GM18858 (cell line): ENCODE measurements around the gene PGGT1B.
A peak's percentile ranks its signal among the peaks of the same experiment; 100 is the strongest.

Experiments used
- ATAC-seq: cut with Tn5 transposase; IDR thresholded peaks from one replicate; pipeline ENCODE4 v1.9.1; 2021; ENCODE audit not compliant: unreplicated experiment

Gene PGGT1B

GRCh38 chr5:115184770-115185169 lies 77.9 kb downstream of the PGGT1B start:
- no peak for ATAC-seq

- no peak for ATAC-seq
These were observed 80.9 kb downstream of the PGGT1B start for GRCh38 chr5:115181757-115182156.

DNA sequence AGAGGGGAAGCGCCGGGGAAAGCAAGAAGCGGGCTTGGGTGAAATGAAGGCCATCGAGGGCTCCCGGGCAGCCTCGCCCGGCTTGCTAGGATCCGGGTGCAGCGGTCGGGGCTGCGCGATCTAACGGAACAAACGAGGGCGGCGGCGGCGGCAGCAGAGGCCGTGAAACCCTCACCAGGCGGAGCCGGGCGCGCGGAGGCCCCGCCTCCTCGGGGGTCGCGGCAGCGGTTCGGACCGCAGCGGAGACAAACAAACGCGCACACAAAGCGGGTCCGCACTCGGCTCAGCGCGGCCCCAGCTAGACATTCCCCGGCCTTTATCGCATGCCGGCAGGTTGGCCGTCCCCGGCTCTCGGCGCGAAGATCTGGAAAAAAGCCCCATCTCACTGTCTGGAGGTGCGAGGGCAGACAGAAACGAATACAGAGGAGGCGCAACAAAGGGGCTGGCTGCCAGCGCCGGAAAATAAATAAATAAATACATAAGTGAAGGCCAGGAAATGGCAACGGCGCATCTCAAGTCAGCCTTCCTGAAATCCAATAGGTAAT lies 82.4 kb downstream of the PGGT1B start:
- ATAC-seq = peak; percentile 42

DNA sequence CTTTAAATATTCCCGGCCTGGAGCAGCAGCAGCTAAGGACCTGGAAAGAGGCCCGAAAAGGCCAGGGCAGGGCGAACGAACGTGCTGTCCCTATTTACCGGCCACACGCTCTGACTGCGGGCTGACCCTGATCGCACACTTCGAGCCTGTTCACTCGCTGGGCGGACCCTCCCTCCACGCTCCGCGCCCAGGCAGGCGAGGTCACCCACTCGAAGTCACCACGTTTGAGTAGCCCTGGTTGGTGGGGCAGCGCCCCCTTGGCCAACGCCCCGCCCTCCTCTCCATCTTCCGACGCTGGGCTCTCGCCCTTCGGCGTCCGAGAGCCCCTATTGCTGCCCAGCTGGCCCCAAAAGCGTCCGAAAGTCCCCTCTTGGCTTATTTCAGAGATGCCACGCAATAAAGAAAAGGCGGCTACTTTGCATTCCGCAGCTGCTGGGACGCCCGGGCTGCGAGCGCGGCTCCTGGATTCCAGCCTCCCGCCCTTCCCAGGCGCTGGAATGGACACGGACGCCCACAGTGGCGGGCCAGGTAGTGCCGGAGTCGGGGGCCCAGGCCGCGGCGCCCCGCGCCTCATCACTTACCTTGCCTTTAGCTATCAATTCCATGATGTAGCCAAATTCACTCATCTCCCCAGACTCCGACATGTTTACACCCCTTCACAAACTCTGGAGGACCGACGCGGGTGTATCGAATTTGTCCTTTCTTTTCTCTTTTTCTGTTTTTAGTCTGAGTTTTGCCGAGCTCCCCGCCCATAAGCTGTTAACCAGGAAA lies 83.1 kb downstream of the PGGT1B start:
- ATAC-seq = no peak

DNA sequence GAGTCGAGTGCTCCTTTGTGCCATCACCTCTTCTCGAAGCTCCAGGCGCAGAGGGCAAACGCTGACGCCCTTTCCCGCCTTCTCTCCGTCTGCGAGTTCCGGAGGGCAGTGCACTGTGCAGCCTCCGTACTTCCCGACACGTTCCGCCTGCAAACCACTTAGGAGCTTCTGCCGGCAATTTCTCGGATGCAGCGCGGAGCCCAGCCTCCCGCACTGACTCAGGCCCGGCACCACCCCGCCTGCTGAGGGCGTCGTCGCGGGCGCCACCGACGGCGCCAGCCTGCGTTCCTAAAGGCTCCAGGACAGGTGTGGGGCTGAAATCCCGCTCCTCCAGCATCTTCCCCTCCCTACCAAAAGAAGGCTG lies 83.7 kb downstream of the PGGT1B start:
- ATAC-seq = no peak

- no peak for ATAC-seq
These were observed 91.7 kb downstream of the PGGT1B start for GRCh38 chr5:115170929-115171510.

DNA sequence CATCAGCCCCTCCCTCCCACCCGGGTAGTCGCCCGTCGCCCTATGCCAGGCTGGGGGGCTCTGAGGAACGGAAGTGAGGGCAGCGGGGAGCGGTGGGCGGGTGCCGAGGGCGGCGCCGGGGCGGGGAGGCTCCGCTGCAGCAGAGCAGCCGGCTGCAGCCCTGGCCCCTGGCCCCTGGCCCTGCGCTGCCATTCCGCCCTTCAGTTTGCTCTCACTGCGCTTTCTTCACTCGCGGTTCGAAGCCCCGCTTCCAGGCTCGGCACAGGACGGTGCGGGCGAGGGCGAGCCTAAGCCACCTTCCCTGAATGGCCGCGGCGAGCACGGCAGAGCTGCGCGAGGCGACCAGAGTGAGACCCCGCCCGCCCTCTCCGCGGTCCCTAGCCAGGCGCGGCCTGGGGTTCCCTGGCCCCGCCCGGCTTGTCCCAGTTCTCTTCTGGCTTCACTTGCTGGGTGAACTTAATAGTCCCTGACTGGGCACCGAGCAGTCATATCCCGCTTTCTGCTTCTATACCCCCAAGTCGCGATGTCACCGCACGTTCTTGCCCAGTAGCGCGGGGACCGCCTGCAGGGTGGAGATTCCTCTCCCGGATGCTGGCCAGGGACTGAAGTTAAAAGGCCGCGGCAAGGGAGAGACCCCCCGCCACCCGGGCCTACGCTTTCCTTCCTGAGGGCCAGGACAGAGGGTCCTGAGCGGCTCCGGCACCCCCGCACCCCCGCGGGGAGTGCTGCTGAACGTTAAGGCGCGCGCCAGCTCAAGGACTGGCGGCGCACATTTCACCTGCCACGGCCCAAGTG lies 92.3 kb downstream of the PGGT1B start:
- peak; percentile 26 for ATAC-seq

DNA sequence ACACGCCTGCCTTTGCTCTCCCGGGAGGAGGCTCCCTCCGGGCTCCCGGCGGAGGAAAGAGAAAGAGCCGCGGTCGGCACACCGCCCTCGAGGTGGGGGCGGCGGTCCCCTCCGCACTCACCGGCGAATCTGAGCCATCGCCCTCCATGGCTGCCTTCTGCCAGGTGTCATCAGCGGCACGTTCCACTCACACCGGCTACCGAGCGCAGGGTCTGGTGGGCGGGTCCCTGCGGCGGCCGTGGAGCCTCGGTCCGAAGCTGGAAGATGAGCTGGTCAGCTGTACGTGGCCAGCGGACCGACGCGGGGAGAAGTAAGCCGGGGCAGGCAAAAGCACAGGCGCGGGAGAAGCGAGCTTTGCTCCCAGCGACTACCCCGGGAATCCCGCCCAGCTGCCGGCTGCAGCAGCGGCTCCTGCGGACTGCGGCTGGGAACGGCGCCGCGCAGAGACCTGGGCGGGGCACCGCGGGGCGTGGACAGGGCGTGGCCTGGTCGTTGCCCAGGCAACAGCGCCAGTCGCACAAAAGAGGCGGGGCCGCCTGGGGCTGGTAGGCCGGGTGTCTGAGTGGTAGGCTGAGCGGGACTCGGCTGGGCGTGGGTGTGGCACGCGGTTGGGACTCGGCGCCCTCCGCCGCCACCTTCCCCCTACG lies 93.1 kb downstream of the PGGT1B start, which contains the start of gene TRIM36:
Gene TRIM36, minus strand, starts transcription at position 422 of the 647 bp plus-strand sequence. Its CDS starts 274 bp downstream, at position 148.
- ATAC-seq = peak; percentile 98

- peak; percentile 3 for ATAC-seq
These were observed 93.7 kb downstream of the PGGT1B start for GRCh38 chr5:115168829-115169486.

DNA sequence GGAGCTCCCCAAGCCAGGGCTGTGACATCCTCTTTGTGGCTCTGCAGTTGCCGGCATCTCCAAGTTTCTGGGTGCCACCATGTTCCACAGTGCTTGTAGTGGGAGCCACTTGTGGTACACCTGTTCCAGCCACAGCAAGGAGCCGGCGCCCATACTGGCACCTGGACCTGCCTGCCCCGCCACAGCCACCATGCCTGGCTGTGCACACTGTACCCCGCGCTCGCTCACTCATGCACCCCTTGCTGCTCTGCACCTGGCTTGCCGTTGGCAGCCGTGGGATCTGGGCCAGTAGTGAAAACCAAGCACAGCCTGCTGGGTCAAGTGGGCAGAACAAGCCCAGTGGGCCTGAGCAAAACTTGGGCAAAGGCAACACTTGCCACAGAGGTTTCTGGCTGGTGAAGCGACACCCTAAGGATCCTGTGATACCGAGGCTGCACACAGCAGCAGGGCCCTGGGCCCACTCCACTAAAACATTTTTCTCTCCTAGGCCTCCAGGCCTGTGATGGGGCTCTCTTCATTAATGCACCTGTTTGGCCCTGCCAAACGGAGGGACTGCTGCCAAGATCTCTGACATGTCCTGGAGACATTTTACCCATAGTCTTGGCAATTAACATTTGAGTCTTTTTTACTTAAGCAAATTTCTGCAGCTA lies 95.8 kb downstream of the PGGT1B start:
- no peak for ATAC-seq

DNA sequence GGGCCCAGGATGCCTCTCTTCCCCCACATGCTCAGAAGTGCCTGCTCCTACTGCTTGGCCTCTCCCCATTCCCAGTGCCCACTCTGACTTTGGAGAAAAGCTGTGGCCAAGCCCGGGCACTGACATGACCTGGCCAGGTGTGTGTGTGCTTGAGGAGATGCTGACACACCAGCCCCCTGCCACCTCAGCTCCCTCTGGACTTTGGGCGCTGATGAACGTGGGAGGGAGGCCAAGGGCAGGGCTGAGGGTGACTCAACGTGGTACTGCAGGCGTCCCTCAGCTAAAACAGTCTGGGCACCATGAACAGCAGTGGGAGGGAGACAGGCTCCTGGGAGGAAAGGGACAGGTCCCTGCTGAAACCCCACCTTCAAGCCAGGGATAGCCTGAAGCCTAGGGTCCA lies 96.9 kb downstream of the PGGT1B start:
- no peak for ATAC-seq

DNA sequence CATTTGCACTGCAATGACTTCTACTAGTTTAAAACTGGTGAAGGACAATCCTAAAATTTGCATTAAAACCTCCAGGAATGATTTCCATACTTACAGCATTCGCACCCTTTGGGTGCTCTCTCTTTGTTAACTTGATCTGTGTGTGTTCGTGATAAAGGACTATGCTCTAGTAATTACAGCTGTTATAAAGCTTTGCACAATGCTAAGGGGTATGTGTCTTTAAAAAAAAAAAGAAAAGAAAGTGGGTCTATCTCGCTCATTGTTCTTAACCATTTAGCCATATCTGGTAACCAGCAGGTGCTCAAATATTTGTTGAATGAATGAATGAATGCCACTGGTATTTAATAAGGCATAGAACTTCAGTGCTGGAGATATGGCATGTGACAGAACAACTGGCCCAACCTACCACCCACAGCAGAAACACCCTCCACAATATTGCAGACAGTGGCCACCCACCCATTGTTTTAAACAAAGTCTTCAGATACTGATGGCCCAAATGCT lies 101.7 kb downstream of the PGGT1B start:
- no peak for ATAC-seq
